Upper lobe of left lung (tissue), 6 donors: ENCODE results near the gene LARP7. TPM values are rescaled to one million over a fixed set of nuclear protein-coding genes. Genes with fewer than 3 reads are reported as not detected.

ENCODE experiments used
- ATAC-seq, 2 donors: fragments of 200-7000 bp; cut with Tn5 transposase; one replicate each; pipeline ENCODE4 v1.9.1; 2022; ENCODE audit warnings: mild to moderate bottlenecking in 2 of 2, moderate library complexity in 2 of 2; ENCODE audit not compliant: low FRiP score in 2 of 2
- DNase-seq, 2 donors: peaks; one replicate each; pipeline ENCODE4 v3.0.0-alpha.2; 2019 to 2020
- H3K27ac ChIP-seq, 4 donors: fragments of 200-600 bp; sonication (generic); one replicate each; pipeline ENCODE4 v1.5.1; 2016 to 2019
- H3K27me3 ChIP-seq, 4 donors: fragments of 200-600 bp; sonication (generic); one replicate each; pipeline ENCODE4 v1.5.1; 2017 to 2019
- H3K36me3 ChIP-seq, 4 donors: fragments of 200-600 bp; sonication (generic); one replicate each; pipeline ENCODE4 v1.5.1; 2016 to 2019
- H3K4me1 ChIP-seq, 4 donors: fragments of 200-600 bp; sonication (generic); one replicate each; pipeline ENCODE4 v1.5.1; 2018 to 2019
- H3K4me3 ChIP-seq, 4 donors: fragments of 200-600 bp; sonication (generic); one replicate each; pipeline ENCODE4 v1.5.1; 2017 to 2019; ENCODE audit warnings: mild to moderate bottlenecking in 2 of 4, moderate library complexity in 1 of 4
- H3K9me3 ChIP-seq, 4 donors: fragments of 200-600 bp; sonication (generic); one replicate each; pipeline ENCODE4 v1.5.1; 2018 to 2019
- CTCF ChIP-seq, 6 experiments: fragments of 450-650 bp in 4 of 6; fragments of 200-600 bp in 2 of 6; sonication (generic) in 2 of 6; IDR thresholded peaks; one replicate each; pipeline ENCODE4 v1.5.1; 2016 to 2019; ENCODE audit warnings: antibody characterized with exemption in 6 of 6
- EP300 ChIP-seq, 4 donors: sonication (generic); formaldehyde crosslinking; IDR thresholded peaks; one replicate each; pipeline ENCODE4 v1.5.1; 2017; ENCODE audit warnings: antibody characterized with exemption in 4 of 4, control low read depth in 2 of 4
- POLR2A ChIP-seq, 4 donors: fragments of 450-650 bp; IDR thresholded peaks; one replicate each; pipeline ENCODE4 v1.5.1; 2016 to 2017; ENCODE audit warnings: antibody characterized with exemption in 4 of 4, mild to moderate bottlenecking in 2 of 4
- POLR2AphosphoS5 ChIP-seq, 2 donors: sonication (generic); formaldehyde crosslinking; IDR thresholded peaks; one replicate each; pipeline ENCODE4 v1.5.1; 2017; ENCODE audit warnings: antibody characterized with exemption in 2 of 2
- WGBS, 2 donors: methylation state at CpG; one replicate each; pipeline ENCODE4 v1.1.5; 2017 to 2018; 5-methylcytosine and 5-hydroxymethylcytosine counted together
- total RNA-seq, 6 donors: library from RNA; depleted of rRNA in 4 of 6; stranded (reverse); fragments of >200 nt in 4 of 6; gene quantifications; one replicate each; pipeline versions ENCODE4 v1.1.0 to v1.2.1, GENCODE V29; 2016 to 2021
- donor health status: DM: no; HTN: no; CAD: no; lungs with moderate emphysema.
- donor health status: DM: no; HTN: yes; CAD: no; lungs with severe emphysema.

Gene LARP7
- total RNA-seq, 6 donors from 2014 or later, result 27.8 to 46.0 (median 28.4) TPM

GRCh38 chr4:112645541-112646329, 8.8 kb downstream of the LARP7 start:
- DNase-seq (no peak), ATAC-seq (no peak)
- Histone ChIP-seq H3K4me3 (no peak overlapping the region), H3K4me1 (no peaks in the 10 kb centered on the region), H3K36me3 (peaks cover 38 to 63% (median 47%) of the 10 kb centered on the region in 4 donors), H3K27me3 (no peaks in the 10 kb centered on the region), H3K27ac (no peak overlapping the region), H3K9me3 (no peaks in the 10 kb centered on the region)
- 85 to 87% methylated on average over 8 of the region's 8 CpGs for WGBS, 2 donors
- TF ChIP-seq POLR2A (IDR thresholded peaks at IDR 0.05) (no peak), POLR2AphosphoS5 (IDR thresholded peaks at IDR 0.05) (no peak), EP300 (IDR thresholded peaks at IDR 0.05) (no peak), CTCF (IDR thresholded peaks at IDR 0.05) (no peak)

- Histone ChIP-seq H3K4me1 (no peaks in the 10 kb centered on the region), H3K4me3 (no peak overlapping the region), H3K27me3 (no peaks in the 10 kb centered on the region), H3K36me3 (peaks cover 47 to 73% (median 54%) of the 10 kb centered on the region in 4 donors), H3K9me3 (no peaks in the 10 kb centered on the region), H3K27ac (no peak overlapping the region)
- DNase-seq (no peak), ATAC-seq (no peak)
- WGBS, 2 donors, result 73 to 82% methylated on average over 6 of the region's 6 CpGs
- TF ChIP-seq CTCF (IDR thresholded peaks at IDR 0.05), result no peak
Observed at GRCh38 chr4:112646632-112647537, 9.9 kb downstream of the LARP7 start.

GRCh38 chr4:112647785-112648184, 10.8 kb downstream of the LARP7 start:
- no peaks in the 10 kb centered on the region for H3K27me3 ChIP-seq
- no peak for ATAC-seq
- no peaks in the 10 kb centered on the region for H3K4me1 ChIP-seq
- DNase-seq, result no peak
- WGBS, 2 donors, result 75% methylated on average over 3 of the region's 3 CpGs
- peaks cover 47 to 80% (median 61%) of the 10 kb centered on the region in 4 donors for H3K36me3 ChIP-seq
- no peaks in the 10 kb centered on the region for H3K9me3 ChIP-seq
- no peak overlapping the region for H3K27ac ChIP-seq
- H3K4me3 ChIP-seq, result no peak overlapping the region
- TF ChIP-seq POLR2AphosphoS5 (IDR thresholded peaks at IDR 0.05) (no peak), CTCF (IDR thresholded peaks at IDR 0.05) (no peak), POLR2A (IDR thresholded peaks at IDR 0.05) (no peak), EP300 (IDR thresholded peaks at IDR 0.05) (no peak)

- DNase-seq (no peak), ATAC-seq (no peak)
- 67 to 71% methylated on average over 3 of the region's 3 CpGs for WGBS, 2 donors
- peaks cover 47 to 87% (median 66%) of the 10 kb centered on the region in 4 donors for H3K36me3 ChIP-seq
- H3K4me3 ChIP-seq, result no peak overlapping the region
- H3K27me3 ChIP-seq, result no peaks in the 10 kb centered on the region
- no peak for TF ChIP-seq CTCF (IDR thresholded peaks at IDR 0.05)
- TF ChIP-seq POLR2A (IDR thresholded peaks at IDR 0.05), result no peak
- TF ChIP-seq POLR2AphosphoS5 (IDR thresholded peaks at IDR 0.05), result no peak
- no peak for TF ChIP-seq EP300 (IDR thresholded peaks at IDR 0.05)
- H3K9me3 ChIP-seq, result no peaks in the 10 kb centered on the region
- no peak overlapping the region for H3K27ac ChIP-seq
- no peaks in the 10 kb centered on the region for H3K4me1 ChIP-seq
Observed at GRCh38 chr4:112648263-112649054, 11.5 kb downstream of the LARP7 start.
